Kidney capillary endothelial cell (primary cell): Measurements from ENCODE around the gene IL34.
A peak's percentile ranks its signal among the peaks of the same experiment; 100 is the strongest.
"Not testable (repeated sequence)": the region's sequence is repeated elsewhere in the genome, so short reads cannot be mapped to it uniquely, and the experiment has no call there.

ENCODE experiments used
- DNase-seq: peaks from one replicate; pipeline ENCODE4 v3.0.0-alpha.2; 2018; ENCODE audit warnings: low spot score

IL34 gene

GRCh38 chr16:70659546-70659945, 13.2 kb downstream of the IL34 start:
- DNase-seq, result no peak

GRCh38 chr16:70659953-70660671, 13.8 kb downstream of the IL34 start:
- DNase-seq, result no peak

- no peak for DNase-seq
Measured at GRCh38 chr16:70660672-70661350, 14.5 kb downstream of the IL34 start.

GRCh38 chr16:70661534-70661917, 15.2 kb downstream of the IL34 start:
- DNase-seq, result no peak

GRCh38 chr16:70661918-70662641, 15.7 kb downstream of the IL34 start:
- no peak for DNase-seq

GRCh38 chr16:70662991-70663523, 16.7 kb downstream of the IL34 start:
- peak; percentile 33 for DNase-seq

GRCh38 chr16:70663524-70664324, 17.4 kb downstream of the IL34 start:
- no peak for DNase-seq

GRCh38 chr16:70664325-70665112, 18.2 kb downstream of the IL34 start:
- no peak for DNase-seq

GRCh38 chr16:70665113-70665694, 18.8 kb downstream of the IL34 start:
- DNase-seq, result no peak

GRCh38 chr16:70665806-70666735, 19.7 kb downstream of the IL34 start:
- no peak for DNase-seq

GRCh38 chr16:70670175-70670574, 23.8 kb downstream of the IL34 start:
- no peak for DNase-seq

GRCh38 chr16:70670938-70671337, 24.6 kb downstream of the IL34 start:
- DNase-seq, result not testable (repeated sequence)

GRCh38 chr16:70674221-70675014, 28.1 kb downstream of the IL34 start:
- no peak for DNase-seq

GRCh38 chr16:70675851-70676513, 29.6 kb downstream of the IL34 start:
- DNase-seq, result no peak

GRCh38 chr16:70676675-70677498, 30.5 kb downstream of the IL34 start:
- no peak for DNase-seq

- DNase-seq, result no peak
Measured at GRCh38 chr16:70677499-70678120, 31.3 kb downstream of the IL34 start.
